Stimulated activated CD4-positive, alpha-beta T cell treated with anti-CD3 and anti-CD28 coated beads, Interleukin-1b, Interleukin-23, amount 100 ng/mL, for 4 hours (primary cell): Measurements from ENCODE around the gene CRACR2B.

Source experiments
- DNase-seq, 2 donors: peaks; one replicate each; pipeline ENCODE4 v3.0.0-alpha.2; 2020; ENCODE audit warnings: low read depth in 2 of 2

Gene CRACR2B

GRCh38 chr11:810040-810567, 17.6 kb upstream of the CRACR2B start:
- DNase-seq: no peak

- DNase-seq: no peak
Measured at GRCh38 chr11:811446-812245, 16.1 kb upstream of the CRACR2B start.

- no peak for DNase-seq
Measured at GRCh38 chr11:812390-812789, 15.3 kb upstream of the CRACR2B start.

- no peak for DNase-seq
Measured at GRCh38 chr11:813072-813455, 14.7 kb upstream of the CRACR2B start.

GRCh38 chr11:813456-814096, 14.1 kb upstream of the CRACR2B start:
- no peak for DNase-seq

GRCh38 chr11:815675-816432, 11.9 kb upstream of the CRACR2B start:
- no peak for DNase-seq

- DNase-seq: no peak
Measured at GRCh38 chr11:816433-816779, 11.3 kb upstream of the CRACR2B start.

- DNase-seq: no peak
Measured at GRCh38 chr11:818396-819128, 9.2 kb upstream of the CRACR2B start, which contains the start of gene PNPLA2. Gene PNPLA2 (plus strand): TSS chr11:818914. CDS start chr11:819719, 805 bp downstream.

GRCh38 chr11:819129-819931, 8.4 kb upstream of the CRACR2B start:
- peak; percentile 91 to 94 for DNase-seq

- DNase-seq: peak; percentile 78 to 86
Measured at GRCh38 chr11:819943-820649, 7.6 kb upstream of the CRACR2B start.

GRCh38 chr11:820655-821511, 6.8 kb upstream of the CRACR2B start:
- DNase-seq: no peak

GRCh38 chr11:821512-822371, 6.0 kb upstream of the CRACR2B start:
- no peak for DNase-seq

- DNase-seq: no peak
Measured at GRCh38 chr11:823441-824291, 4.1 kb upstream of the CRACR2B start.

- DNase-seq: no peak
Measured at GRCh38 chr11:824292-824880, 3.3 kb upstream of the CRACR2B start.

- DNase-seq: no peak
Measured at GRCh38 chr11:824942-825341, 2.8 kb upstream of the CRACR2B start.

- no peak for DNase-seq
Measured at GRCh38 chr11:825366-826226, 2.1 kb upstream of the CRACR2B start.
